ENCODE results near the gene BYSL.

The BYSL gene

GRCh38 chr6:41914343-41914742 is 7.0 kb upstream of the BYSL start:
- TF ChIP-seq POLR2AphosphoS5 (IDR thresholded peaks at IDR 0.05; ENCODE audit: low read depth, low read length) (no peak), TAF1 (IDR thresholded peaks at IDR 0.05; ENCODE audit: borderline replicate concordance, insufficient read depth, low read length) (no peak)

GRCh38 chr6:41914869-41915530 is 6.3 kb upstream of the BYSL start:
- TF ChIP-seq TAF1 (IDR thresholded peaks at IDR 0.05; ENCODE audit: borderline replicate concordance, insufficient read depth, low read length) (no peak), REST (IDR thresholded peaks at IDR 0.05; ENCODE audit: insufficient read depth in 1 of 2, low read depth in 2 of 2, low read length in 2 of 2) (no peak), FOXP2 (optimal IDR thresholded peaks at IDR 0.05; ENCODE audit: borderline replicate concordance, extremely low read depth, extremely low read length, insufficient read depth) (no peak), POLR2AphosphoS5 (IDR thresholded peaks at IDR 0.05; ENCODE audit: low read depth, low read length) (no peak), SIN3A (IDR thresholded peaks at IDR 0.05; ENCODE audit: borderline replicate concordance, insufficient read depth, low read length) (no peak)

- no peak for TF ChIP-seq FOXP2 (optimal IDR thresholded peaks at IDR 0.05; ENCODE audit: borderline replicate concordance, extremely low read depth, extremely low read length, insufficient read depth)
- TF ChIP-seq REST (IDR thresholded peaks at IDR 0.05; ENCODE audit: insufficient read depth in 1 of 2, low read depth in 2 of 2, low read length in 2 of 2) = no peak
- no peak for TF ChIP-seq SIN3A (IDR thresholded peaks at IDR 0.05; ENCODE audit: borderline replicate concordance, insufficient read depth, low read length)
- TF ChIP-seq TAF1 (IDR thresholded peaks at IDR 0.05; ENCODE audit: borderline replicate concordance, insufficient read depth, low read length) = no peak
- TF ChIP-seq POLR2AphosphoS5 (IDR thresholded peaks at IDR 0.05; ENCODE audit: low read depth, low read length) = no peak
Observed at GRCh38 chr6:41917528-41917927, 3.8 kb upstream of the BYSL start.

GRCh38 chr6:41921712-41921998 is 356 bp downstream of the BYSL start:
- TF ChIP-seq SIN3A (IDR thresholded peaks at IDR 0.05; ENCODE audit: borderline replicate concordance, insufficient read depth, low read length) = no peak

- TF ChIP-seq SIN3A (IDR thresholded peaks at IDR 0.05; ENCODE audit: borderline replicate concordance, insufficient read depth, low read length) (no peak), REST (IDR thresholded peaks at IDR 0.05; ENCODE audit: insufficient read depth in 1 of 2, low read depth in 2 of 2, low read length in 2 of 2) (no peak), FOXP2 (optimal IDR thresholded peaks at IDR 0.05; ENCODE audit: borderline replicate concordance, extremely low read depth, extremely low read length, insufficient read depth) (no peak), POLR2AphosphoS5 (IDR thresholded peaks at IDR 0.05; ENCODE audit: low read depth, low read length) (no peak), TAF1 (IDR thresholded peaks at IDR 0.05; ENCODE audit: borderline replicate concordance, insufficient read depth, low read length) (no peak)
Observed at GRCh38 chr6:41922154-41922553, 855 bp downstream of the BYSL start.

GRCh38 chr6:41927253-41927652 is 6.0 kb downstream of the BYSL start:
- no peak for TF ChIP-seq TAF1 (IDR thresholded peaks at IDR 0.05; ENCODE audit: borderline replicate concordance, insufficient read depth, low read length)
- TF ChIP-seq POLR2AphosphoS5 (IDR thresholded peaks at IDR 0.05; ENCODE audit: low read depth, low read length) = no peak
- TF ChIP-seq REST (IDR thresholded peaks at IDR 0.05; ENCODE audit: insufficient read depth in 1 of 2, low read depth in 2 of 2, low read length in 2 of 2) = no peak
- TF ChIP-seq FOXP2 (optimal IDR thresholded peaks at IDR 0.05; ENCODE audit: borderline replicate concordance, extremely low read depth, extremely low read length, insufficient read depth) = no peak
- no peak for TF ChIP-seq SIN3A (IDR thresholded peaks at IDR 0.05; ENCODE audit: borderline replicate concordance, insufficient read depth, low read length)

Measured in PFSK-1 (cell line).